ENCODE data around the gene AUTS2. TPM values are rescaled to one million over a fixed set of nuclear protein-coding genes. Genes with fewer than 3 reads are reported as not detected.

AUTS2 gene
- total RNA-seq, 1 donor from 2014 or later: 0.79 TPM

GRCh38 chr7:69817121-69817520 lies 218.8 kb downstream of the AUTS2 start:
- no peak for DNase-seq (ENCODE audit: low read depth in 2 of 2)

- no peak for DNase-seq (ENCODE audit: low read depth in 2 of 2)
Observed at GRCh38 chr7:69817841-69818635, 219.8 kb downstream of the AUTS2 start.

GRCh38 chr7:69818636-69819332 lies 220.5 kb downstream of the AUTS2 start:
- no peak for DNase-seq (ENCODE audit: low read depth in 2 of 2)

GRCh38 chr7:69819333-69819705 lies 221.0 kb downstream of the AUTS2 start:
- DNase-seq (ENCODE audit: low read depth in 2 of 2): no peak

GRCh38 chr7:69820479-69821192 lies 222.4 kb downstream of the AUTS2 start:
- DNase-seq (ENCODE audit: low read depth in 2 of 2): no peak

GRCh38 chr7:69822386-69822785 lies 224.1 kb downstream of the AUTS2 start:
- no peak for DNase-seq (ENCODE audit: low read depth in 2 of 2)

- no peak for DNase-seq (ENCODE audit: low read depth in 2 of 2)
Observed at GRCh38 chr7:69823151-69823744, 225.0 kb downstream of the AUTS2 start.

- DNase-seq (ENCODE audit: low read depth in 2 of 2): no peak
Observed at GRCh38 chr7:69825113-69825972, 227.1 kb downstream of the AUTS2 start.

- DNase-seq (ENCODE audit: low read depth in 2 of 2): no peak
Observed at GRCh38 chr7:69826283-69826682, 228.0 kb downstream of the AUTS2 start.

- no peak for DNase-seq (ENCODE audit: low read depth in 2 of 2)
Observed at GRCh38 chr7:69827140-69827539, 228.9 kb downstream of the AUTS2 start.

- no peak for DNase-seq (ENCODE audit: low read depth in 2 of 2)
Observed at GRCh38 chr7:69827558-69827957, 229.3 kb downstream of the AUTS2 start.

- DNase-seq (ENCODE audit: low read depth in 2 of 2): no peak
Observed at GRCh38 chr7:69832356-69832755, 234.1 kb downstream of the AUTS2 start.

GRCh38 chr7:69833964-69834363 lies 235.7 kb downstream of the AUTS2 start:
- no peak for DNase-seq (ENCODE audit: low read depth in 2 of 2)

- DNase-seq (ENCODE audit: low read depth in 2 of 2): no peak
Observed at GRCh38 chr7:69836702-69837101, 238.4 kb downstream of the AUTS2 start.

GRCh38 chr7:69837387-69838068 lies 239.3 kb downstream of the AUTS2 start:
- no peak for DNase-seq (ENCODE audit: low read depth in 2 of 2)

- DNase-seq (ENCODE audit: low read depth in 2 of 2): no peak
Observed at GRCh38 chr7:69839782-69840181, 241.5 kb downstream of the AUTS2 start.

GRCh38 chr7:69840248-69840647 lies 242.0 kb downstream of the AUTS2 start:
- DNase-seq (ENCODE audit: low read depth in 2 of 2): no peak

GRCh38 chr7:69843653-69844052 lies 245.4 kb downstream of the AUTS2 start:
- no peak for DNase-seq (ENCODE audit: low read depth in 2 of 2)

- DNase-seq (ENCODE audit: low read depth in 2 of 2): no peak
Observed at GRCh38 chr7:69844264-69844868, 246.1 kb downstream of the AUTS2 start.
